Keratinocyte (primary cell): Measurements from ENCODE around the gene MAGEA10. TPM values are rescaled to one million over a fixed set of nuclear protein-coding genes. Genes with fewer than 3 reads are reported as not detected.

ENCODE experiments used
- DNase-seq: peaks from one replicate; pipeline ENCODE4 v3.0.0-alpha.2; 2011; ENCODE audit warnings: low read depth, missing footprints, low spot score
- FAIRE-seq: peaks from 2 replicates; lab custom pipeline; 2011; peaks lifted over from hg19 to GRCh38; lab: Jason Lieb, UNC
- H2AFZ ChIP-seq: 2 replicates; pipeline ENCODE4 v1.6.0; 2012; ENCODE audit warnings: low read length, control low read depth, inconsistent platforms; ENCODE audit not compliant: control insufficient read depth
- H3K27ac ChIP-seq: 2 replicates; pipeline ENCODE4 v1.5.1; 2011; ENCODE audit warnings: low read length; ENCODE audit not compliant: control insufficient read depth, insufficient read depth
- H3K27me3 ChIP-seq: 3 replicates; pipeline ENCODE4 v1.6.0; 2011; ENCODE audit warnings: low read length; ENCODE audit not compliant: control insufficient read depth, insufficient read depth; ENCODE audit errors: extremely low read depth
- H3K36me3 ChIP-seq, 2 experiments: 2 replicates in 1 of 2; 3 replicates in 1 of 2; pipeline ENCODE4 v1.5.1; 2011; ENCODE audit warnings: low read length in 2 of 2, mild to moderate bottlenecking in 1 of 2; ENCODE audit not compliant: control insufficient read depth in 2 of 2, insufficient read depth in 2 of 2; ENCODE audit errors: extremely low read depth in 1 of 2
- H3K4me1 ChIP-seq: 3 replicates; pipeline ENCODE4 v1.5.1; 2011; ENCODE audit warnings: low read length; ENCODE audit not compliant: control insufficient read depth, insufficient read depth; ENCODE audit errors: extremely low read depth
- H3K4me2 ChIP-seq: 3 replicates; pipeline ENCODE4 v1.6.0; 2011; ENCODE audit warnings: low read depth, low read length; ENCODE audit not compliant: control insufficient read depth, insufficient read depth; ENCODE audit errors: extremely low read depth
- H3K4me3 ChIP-seq, 3 experiments: fragments of 200-600 bp in 1 of 3; sonication (generic) in 1 of 3; 2 replicates in 2 of 3; 3 replicates in 1 of 3; pipeline ENCODE4 v1.5.1; 2011 to 2016; ENCODE audit warnings: low read length in 3 of 3, mild to moderate bottlenecking in 3 of 3, control low read depth in 2 of 3, inconsistent platforms in 1 of 3, low read depth in 1 of 3, mixed read lengths in 1 of 3, mixed run types in 1 of 3, moderate library complexity in 1 of 3; ENCODE audit not compliant: control insufficient read depth in 2 of 3, insufficient read depth in 2 of 3; ENCODE audit errors: extremely low read depth in 1 of 3
- H3K79me2 ChIP-seq: 2 replicates; pipeline ENCODE4 v1.6.0; 2012; ENCODE audit warnings: low read length; ENCODE audit not compliant: control insufficient read depth, insufficient read depth
- H3K9ac ChIP-seq: 3 replicates; pipeline ENCODE4 v1.6.0; 2011; ENCODE audit warnings: low read length; ENCODE audit not compliant: control insufficient read depth, insufficient read depth; ENCODE audit errors: extremely low read depth
- H3K9me1 ChIP-seq: 3 replicates; pipeline ENCODE4 v1.6.0; 2011; ENCODE audit warnings: low read length; ENCODE audit not compliant: control insufficient read depth, insufficient read depth; ENCODE audit errors: extremely low read depth
- H3K9me3 ChIP-seq: 2 replicates; pipeline ENCODE4 v1.5.1; 2012; ENCODE audit warnings: low read depth, low read length; ENCODE audit not compliant: control insufficient read depth
- H4K20me1 ChIP-seq: 3 replicates; pipeline ENCODE4 v1.6.0; 2011; ENCODE audit warnings: low read length; ENCODE audit not compliant: control insufficient read depth, insufficient read depth; ENCODE audit errors: extremely low read depth
- CTCF ChIP-seq, 3 experiments: IDR thresholded peaks in 1 of 3; conservative IDR thresholded peaks in 1 of 3; optimal IDR thresholded peaks in 1 of 3; 2 replicates in 2 of 3; 3 replicates in 1 of 3; pipeline versions ENCODE3 to v1.5.1; 2011; ENCODE audit warnings: low read length in 3 of 3, mild to moderate bottlenecking in 3 of 3, moderate library complexity in 2 of 3, control low read depth in 1 of 3, inconsistent platforms in 1 of 3; ENCODE audit not compliant: insufficient read depth in 2 of 3; ENCODE audit errors: extremely low read depth in 1 of 3
- EZH2 ChIP-seq: IDR thresholded peaks from one replicate; pipeline ENCODE4 v1.6.1; 2012; ENCODE audit warnings: inconsistent platforms, mild to moderate bottlenecking, low read length, moderate library complexity
- dilution Hi-C: fragments of 300-500 bp; cut with MboI; formaldehyde crosslinking; loops from one replicate; pipeline ENCODE4 v1.7.0; 2020; ENCODE audit warnings: low sequenced_read_pairs; ENCODE audit not compliant: extremely low pct_ligation_motif_present
- polyA minus RNA-seq, 3 experiments: library from RNA; depleted of rRNA, polyadenylated mRNA; stranded (reverse); fragments of >200 nt; gene quantifications; 1 replicate in 1 of 3; 2 replicates in 1 of 3; 3 replicates in 1 of 3; pipeline ENCODE4 v1.2.3, GENCODE V29; 2011
- polyA plus RNA-seq, 5 experiments: library from polyadenylated mRNA; depleted of rRNA in 3 of 5; stranded (reverse) in 3 of 5; stranded (forward) in 1 of 5; unstranded in 1 of 5; fragments of >200 nt; gene quantifications; 1 replicate in 1 of 5; 2 replicates in 3 of 5; 3 replicates in 1 of 5; pipeline versions ENCODE4 v1.2.1 to v1.2.3, GENCODE V29; 2011 to 2012; ENCODE audit warnings: missing spikeins in 2 of 5, low read depth in 1 of 5, low replicate concordance in 1 of 5

The MAGEA10 gene
- polyA plus RNA-seq (not detected in 3 replicates), polyA minus RNA-seq (not detected in 3 replicates)
- not detected for polyA plus RNA-seq (2011; ENCODE audit: low read depth)
- not detected in 2 replicates for polyA plus RNA-seq (2011; cell fraction: cytosol; rRNA removed)
- polyA plus RNA-seq (2011; cell fraction: nucleus; rRNA removed), result not detected in 2 replicates
- not detected in 2 replicates for polyA plus RNA-seq (2012; ENCODE audit: low replicate concordance)
- polyA minus RNA-seq (2011; cell fraction: cytosol; rRNA and poly(A)+ RNA removed), result not detected
- not detected in 2 replicates for polyA minus RNA-seq (2011; cell fraction: nucleus; rRNA and poly(A)+ RNA removed)

- Histone ChIP-seq H3K9me1 (no peaks in the 10 kb centered on the region), H3K4me1 (no peaks in the 10 kb centered on the region), H4K20me1 (no peaks in the 10 kb centered on the region), H3K36me3 (no peaks in the 10 kb centered on the region), H2AFZ (no peak within 1 kb of the TSS), H3K27ac (no peak within 1 kb of the TSS), H3K9me3 (no peaks in the 10 kb centered on the region), H3K4me2 (no peak within 1 kb of the TSS), H3K4me3 (no peak within 1 kb of the TSS), H3K79me2 (no peaks in the 10 kb centered on the region), H3K27me3 (no peaks in the 10 kb centered on the region), H3K9ac (no peak within 1 kb of the TSS)
- dilution Hi-C loops, result no loop called here
- TF ChIP-seq EZH2, result no peak
- no peak for TF ChIP-seq CTCF (optimal IDR thresholded peaks at IDR 0.05 in 1 of 3, IDR thresholded peaks at IDR 0.05 in 1 of 3, conservative IDR thresholded peaks at IDR 0.05 in 1 of 3; ENCODE audit: extremely low read depth in 1 of 3, insufficient read depth in 2 of 3, low read length in 3 of 3)
- no peak for FAIRE-seq
- no peak for DNase-seq
Observed at GRCh38 chrX:152138388-152138784, at the start of gene MAGEA10. Gene MAGEA10 (minus strand): TSS chrX:152138577. CDS start chrX:152135620, 2,957 bp downstream.

- Histone ChIP-seq H3K36me3 (no peaks in the 10 kb centered on the region), H3K4me3 (no peak overlapping the region), H3K27ac (no peak overlapping the region), H4K20me1 (no peaks in the 10 kb centered on the region), H3K4me1 (no peaks in the 10 kb centered on the region), H3K9me1 (no peaks in the 10 kb centered on the region), H2AFZ (no peak overlapping the region), H3K4me2 (no peak overlapping the region), H3K79me2 (no peaks in the 10 kb centered on the region), H3K9me3 (no peaks in the 10 kb centered on the region), H3K27me3 (no peaks in the 10 kb centered on the region), H3K9ac (no peak overlapping the region)
- TF ChIP-seq EZH2 (no peak), CTCF (optimal IDR thresholded peaks at IDR 0.05 in 1 of 3, IDR thresholded peaks at IDR 0.05 in 1 of 3, conservative IDR thresholded peaks at IDR 0.05 in 1 of 3; ENCODE audit: extremely low read depth in 1 of 3, insufficient read depth in 2 of 3, low read length in 3 of 3) (no peak)
- DNase-seq (no peak), FAIRE-seq (no peak)
- dilution Hi-C loops, result no loop called here
Observed at GRCh38 chrX:152177497-152178269, 39.3 kb upstream of the MAGEA10 start.
